ENCODE measurements around the gene GLUL.
"Not testable (repeated sequence)": the region's sequence is repeated elsewhere in the genome, so short reads cannot be mapped to it uniquely, and the experiment has no call there.

The GLUL gene

DNA sequence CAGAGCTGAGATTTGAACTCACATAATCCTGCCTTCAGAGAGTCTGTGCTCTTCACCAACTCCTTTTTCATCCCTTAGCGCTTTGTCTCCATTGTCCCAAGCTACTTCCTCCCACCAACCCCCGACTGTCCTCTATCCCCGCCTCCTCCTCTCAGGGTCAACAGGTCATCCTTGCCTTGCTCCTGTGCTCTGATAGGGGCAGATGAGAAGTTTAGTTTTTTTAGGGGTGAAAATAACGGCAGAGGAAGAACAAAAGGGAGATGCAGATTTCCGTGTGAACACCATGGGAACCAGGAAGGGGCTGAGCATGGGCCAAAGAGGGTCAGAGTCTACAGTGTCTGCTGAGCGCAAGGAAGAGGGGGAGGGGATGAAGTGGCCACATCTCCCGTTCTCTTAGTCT lies 31.9 kb downstream of the GLUL start:
- DNase-seq = no peak

GRCh38 chr1:182357913-182358312 lies 33.7 kb downstream of the GLUL start:
- DNase-seq = no peak

- no peak for DNase-seq
Measured at GRCh38 chr1:182357171-182357570, 34.4 kb downstream of the GLUL start.

DNA sequence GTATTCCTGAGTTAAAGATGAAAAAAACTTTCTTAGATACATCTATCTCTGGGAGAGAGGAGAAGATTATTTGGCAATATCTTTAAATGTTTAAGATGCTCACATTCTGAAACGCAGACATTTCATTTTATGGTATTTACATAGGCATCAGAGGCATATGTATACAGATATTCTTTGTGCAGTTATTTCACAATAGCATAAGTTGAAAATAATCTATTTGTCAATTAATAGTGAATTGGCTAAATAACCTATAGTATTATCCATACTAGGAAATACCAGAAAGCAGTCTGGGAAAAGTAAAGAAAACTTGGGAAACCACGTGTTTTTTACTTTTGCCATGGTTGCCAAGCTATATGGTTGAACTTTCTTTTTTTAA lies 35.9 kb downstream of the GLUL start:
- DNase-seq = no peak

GRCh38 chr1:182351790-182352364 lies 39.7 kb downstream of the GLUL start:
- no peak for DNase-seq

DNA sequence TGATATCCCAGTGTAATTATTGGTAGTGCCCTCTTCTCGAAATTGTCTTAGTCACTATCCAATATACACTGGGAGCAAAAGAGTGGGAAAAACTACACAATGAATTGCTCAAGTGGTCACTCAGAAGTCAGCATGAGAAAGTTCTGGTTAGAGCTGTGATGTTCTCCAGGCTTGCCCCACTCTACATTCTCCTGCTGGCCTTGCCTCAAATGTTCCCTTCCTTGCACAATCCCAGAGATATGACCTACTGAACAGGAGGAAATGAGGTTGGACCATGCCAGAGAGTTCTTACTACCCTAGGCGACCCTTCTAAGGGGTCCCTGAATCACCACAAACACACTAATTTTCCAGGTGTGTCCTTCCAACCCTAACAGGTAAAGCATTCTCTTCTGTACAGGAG lies 40.8 kb downstream of the GLUL start:
- DNase-seq = no peak

DNA sequence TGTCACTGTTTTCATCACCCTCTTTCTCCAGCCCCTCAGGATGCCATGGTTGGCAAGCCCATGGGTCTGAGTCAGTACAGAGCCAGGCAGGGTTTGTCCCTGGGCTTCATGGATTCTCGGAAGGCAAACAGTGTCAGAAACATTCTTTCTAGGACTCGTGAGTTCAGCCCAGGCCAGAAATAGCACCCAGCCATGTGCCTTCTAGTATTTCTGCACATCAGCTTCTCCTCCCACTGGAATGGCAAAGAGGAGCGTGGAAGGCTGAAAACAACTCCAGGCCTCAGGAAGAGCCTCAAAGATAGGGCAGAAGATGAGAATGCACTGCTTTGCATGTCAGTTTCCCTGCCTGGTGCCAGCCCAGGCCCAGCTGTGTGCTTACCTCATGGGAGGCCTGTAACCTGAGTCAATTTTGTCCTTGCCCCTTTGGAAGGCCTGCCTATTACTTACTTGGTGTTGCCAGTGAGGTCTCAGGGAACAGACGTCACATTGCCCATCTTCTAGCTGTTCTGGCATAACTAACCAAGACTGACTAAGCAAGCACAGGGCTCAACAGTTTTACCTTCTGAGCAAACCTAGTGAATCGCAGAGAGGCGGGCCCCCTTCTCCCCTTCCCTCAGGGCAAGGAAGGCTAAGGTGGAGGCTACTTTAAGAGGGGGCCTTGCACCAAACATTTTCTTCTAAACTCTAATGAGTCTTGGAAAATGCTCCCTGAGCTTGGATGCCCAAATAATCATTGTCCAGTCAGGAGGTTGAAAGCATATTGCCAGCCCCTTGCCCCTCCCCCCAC lies 42.4 kb downstream of the GLUL start:
- DNase-seq = no peak

GRCh38 chr1:182347019-182347418 lies 44.6 kb downstream of the GLUL start:
- DNase-seq = no peak

GRCh38 chr1:182340233-182341058 lies 51.1 kb downstream of the GLUL start:
- no peak for DNase-seq

GRCh38 chr1:182339684-182340083 lies 51.9 kb downstream of the GLUL start:
- no peak for DNase-seq

DNA sequence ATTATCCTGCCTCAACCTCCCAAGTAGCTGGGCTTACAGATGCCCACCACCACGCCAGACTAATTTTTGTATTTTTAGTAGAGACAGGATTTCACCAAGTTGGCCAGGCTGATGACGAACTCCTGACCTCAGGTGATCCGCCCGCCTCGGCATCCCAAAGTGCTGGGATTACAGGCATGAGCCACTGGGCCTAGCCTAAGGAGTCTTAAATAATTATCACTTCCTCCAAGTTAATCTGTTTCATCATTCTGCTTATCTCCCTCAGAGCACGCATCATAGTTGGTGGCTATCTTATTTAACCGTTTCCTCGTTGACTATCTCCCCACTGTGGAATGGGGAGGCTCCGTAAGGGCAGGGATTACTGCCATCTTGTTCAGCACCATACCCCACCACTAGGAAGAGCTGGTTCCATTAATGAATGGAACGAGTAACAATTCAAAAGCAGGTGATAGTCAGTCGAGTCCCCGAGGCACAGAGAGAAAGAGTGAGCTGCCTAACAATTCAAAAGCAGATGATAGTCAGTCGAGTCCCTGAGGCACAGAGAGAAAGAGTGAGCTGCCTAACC lies 52.7 kb downstream of the GLUL start:
- DNase-seq = no peak

DNA sequence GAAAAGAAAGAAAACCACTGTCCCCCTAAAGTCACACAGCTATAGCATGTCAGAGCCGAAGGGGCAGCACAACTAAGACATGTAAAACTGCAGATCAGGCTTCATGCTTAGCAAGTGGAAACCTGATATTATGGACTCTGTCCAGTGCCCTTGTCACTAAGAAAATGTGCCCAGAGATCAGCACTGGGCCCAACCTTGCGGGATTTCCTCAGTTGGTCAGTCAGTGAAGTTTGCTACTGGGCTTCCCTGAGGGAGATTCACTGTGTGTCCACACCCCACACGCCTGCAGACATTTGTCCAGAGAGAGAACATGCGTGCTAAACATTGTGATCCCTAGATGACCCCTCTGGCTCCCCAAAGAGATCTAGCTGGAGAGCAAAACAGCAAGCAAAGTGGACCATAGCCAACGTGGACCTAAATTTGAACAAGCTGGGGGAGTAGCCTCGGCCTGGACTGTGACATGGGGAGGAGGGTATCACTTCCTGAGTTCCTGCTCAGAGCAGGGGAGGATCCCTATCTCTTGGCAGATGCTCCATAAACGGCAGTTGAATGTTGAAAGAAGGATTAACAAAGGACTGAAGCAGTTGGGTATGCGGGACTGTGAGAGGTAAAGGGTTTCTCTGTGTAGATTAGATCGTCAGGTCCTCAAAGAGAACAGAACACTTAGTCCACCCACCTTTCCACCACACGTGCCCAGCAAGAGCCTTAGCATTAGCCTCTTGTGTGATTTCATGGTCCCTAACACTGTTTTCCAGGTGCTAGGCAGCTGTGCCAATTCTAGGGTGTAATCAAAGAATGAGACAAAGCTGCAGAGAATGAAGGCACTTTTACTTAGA lies 53.6 kb downstream of the GLUL start:
- no peak for DNase-seq

DNA sequence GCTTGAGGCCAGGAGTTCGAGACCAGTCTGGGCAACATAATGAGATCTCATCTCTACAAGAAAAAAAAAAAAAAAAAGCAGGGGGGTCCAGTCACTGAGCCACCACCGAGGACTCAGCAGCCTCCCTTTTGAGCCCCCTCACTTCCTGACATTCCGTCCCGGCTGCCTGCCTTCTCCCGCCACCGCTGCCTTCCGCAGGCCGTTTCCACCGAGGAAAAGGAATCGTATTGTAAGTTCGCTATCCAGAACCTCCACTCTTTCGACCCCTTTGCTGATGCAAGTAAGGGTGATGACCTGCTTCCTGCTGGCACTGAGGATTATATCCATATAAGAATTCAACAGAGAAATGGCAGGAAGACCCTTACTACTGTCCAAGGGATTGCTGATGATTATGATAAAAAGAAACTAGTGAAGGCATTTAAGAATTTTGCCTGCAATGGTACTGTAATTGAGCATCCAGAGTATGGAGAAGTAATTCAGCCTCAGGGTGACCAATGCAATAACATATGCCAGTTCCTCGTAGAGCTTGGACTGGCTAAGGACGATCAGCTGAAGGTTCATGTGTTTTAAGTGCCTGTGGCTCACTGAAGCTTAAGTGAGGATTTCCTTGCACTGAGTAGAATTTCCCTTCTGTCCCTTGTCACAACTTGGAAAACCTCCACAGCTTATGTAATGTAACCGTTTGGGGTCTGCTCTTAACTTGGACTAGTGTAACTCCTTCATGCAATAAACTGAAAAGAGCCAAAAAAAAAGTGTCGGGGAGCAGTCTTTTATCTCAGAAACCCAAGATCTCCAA lies 55.6 kb downstream of the GLUL start:
- DNase-seq = no peak

- not testable (repeated sequence) for DNase-seq
Measured at GRCh38 chr1:182333071-182333571, 58.5 kb downstream of the GLUL start.

- no peak for DNase-seq
Measured at GRCh38 chr1:182332261-182333060, 59.1 kb downstream of the GLUL start.
